PC-9 (cell line): ENCODE data around the gene DNAH2.

ENCODE experiments used
- CTCF ChIP-seq: fragments of 200-600 bp; sonication (generic); conservative IDR thresholded peaks from 2 replicates; pipeline ENCODE4 v1.6.1; 2017; ENCODE audit warnings: mixed run types, antibody characterized with exemption, mild to moderate bottlenecking, moderate library complexity
- EZH2 ChIP-seq: fragments of 200-600 bp; sonication (generic); IDR thresholded peaks from 2 replicates; pipeline ENCODE4 v1.8.0; 2017; ENCODE audit warnings: antibody characterized with exemption, low read depth

- no peak for TF ChIP-seq CTCF
- TF ChIP-seq EZH2 = no peak
These were observed 114.9 kb downstream of the DNAH2 start for GRCh38 chr17:7832431-7832830.
